H1 (cell line): Measurements from ENCODE around the gene ASTN2. TPM values are rescaled to one million over a fixed set of nuclear protein-coding genes. Genes with fewer than 3 reads are reported as not detected.

Experiments used
- CTCF ChIA-PET: fragments of 300-600 bp; sonication (Branson Sonifier 250); formaldehyde crosslinking; loops from one replicate; lab custom pipeline; 2021; ENCODE audit not compliant: partially characterized antibody; lab: Charles Lee
- POLR2A ChIA-PET: fragments of 300-600 bp; sonication (Branson Sonifier 250); formaldehyde crosslinking; loops from one replicate; lab custom pipeline; 2021; ENCODE audit warnings: inconsistent platforms; ENCODE audit not compliant: partially characterized antibody; lab: Charles Lee
- DNase-seq, 2 experiments: peaks; one replicate each; pipeline versions ENCODE4 v3.0.0 to v3.0.0-alpha.2; 2010 to 2022; ENCODE audit warnings: low spot score in 2 of 2, low read depth in 1 of 2, mixed read lengths in 1 of 2
- FAIRE-seq: peaks from 2 replicates; lab custom pipeline; 2011; peaks lifted over from hg19 to GRCh38; lab: Jason Lieb, UNC
- H2AFZ ChIP-seq: 2 replicates; pipeline ENCODE4 v1.8.1; 2012; ENCODE audit warnings: low read length, inconsistent platforms
- H2AK5ac ChIP-seq: 2 replicates; pipeline ENCODE4 v1.6.1; 2013; ENCODE audit warnings: low read depth, low read length
- H2BK120ac ChIP-seq: replicated peaks from 2 replicates; pipeline ENCODE3; 2013; ENCODE audit warnings: low read depth, low read length, inconsistent platforms
- H2BK12ac ChIP-seq: 2 replicates; pipeline ENCODE4 v1.6.1; 2013; ENCODE audit warnings: low read depth, low read length
- H2BK15ac ChIP-seq: 2 replicates; pipeline ENCODE4 v1.6.1; 2013; ENCODE audit warnings: low read length
- H2BK20ac ChIP-seq: 2 replicates; pipeline ENCODE4 v1.6.1; 2013; ENCODE audit warnings: low read length
- H2BK5ac ChIP-seq: 2 replicates; pipeline ENCODE4 v1.6.1; 2013; ENCODE audit warnings: low read depth, low read length
- H3K14ac ChIP-seq: 2 replicates; pipeline ENCODE4 v1.6.1; 2013; ENCODE audit warnings: inconsistent platforms; ENCODE audit not compliant: insufficient read length
- H3K18ac ChIP-seq: 2 replicates; pipeline ENCODE4 v1.6.1; 2013; ENCODE audit warnings: low read length; ENCODE audit errors: extremely low read depth
- H3K23ac ChIP-seq: 2 replicates; pipeline ENCODE4 v1.6.1; 2013; ENCODE audit warnings: inconsistent platforms; ENCODE audit not compliant: insufficient read length
- H3K23me2 ChIP-seq: 2 replicates; pipeline ENCODE4 v1.6.1; 2013; ENCODE audit warnings: low read depth, low read length
- H3K27ac ChIP-seq: 2 replicates; pipeline ENCODE4 v1.6.1; 2011; ENCODE audit warnings: low read depth, low read length, inconsistent platforms
- H3K27me3 ChIP-seq, 4 experiments: replicated peaks in 1 of 4; 1 replicate in 1 of 4; 2 replicates in 3 of 4; pipeline versions ENCODE4 v1.6.1 to v1.8.1; 2011 to 2013; ENCODE audit warnings: low read length in 3 of 4, mild to moderate bottlenecking in 3 of 4, inconsistent platforms in 2 of 4, mixed read lengths in 2 of 4, moderate library complexity in 1 of 4; ENCODE audit not compliant: control insufficient read depth in 3 of 4, insufficient read depth in 3 of 4; ENCODE audit errors: extremely low read depth in 1 of 4
- H3K36me3 ChIP-seq, 4 experiments: 2 replicates each; pipeline versions ENCODE4 v1.6.1 to v1.8.1; 2011 to 2013; ENCODE audit warnings: mild to moderate bottlenecking in 4 of 4, low read length in 3 of 4, moderate library complexity in 2 of 4, control low read depth in 1 of 4, inconsistent platforms in 1 of 4; ENCODE audit not compliant: insufficient read depth in 4 of 4, control insufficient read depth in 2 of 4
- H3K4ac ChIP-seq: replicated peaks from 2 replicates; pipeline ENCODE3; 2013; ENCODE audit warnings: low read length, low read depth, mixed read lengths, inconsistent platforms; ENCODE audit not compliant: insufficient read length
- H3K4me1 ChIP-seq, 4 experiments: replicated peaks in 1 of 4; 1 replicate in 1 of 4; 2 replicates in 3 of 4; pipeline versions ENCODE4 v1.6.1 to v1.8.1; 2011 to 2013; ENCODE audit warnings: low read length in 3 of 4, inconsistent platforms in 2 of 4, mixed read lengths in 1 of 4; ENCODE audit not compliant: insufficient read depth in 4 of 4, control insufficient read depth in 3 of 4
- H3K4me2 ChIP-seq, 2 experiments: 2 replicates each; pipeline versions ENCODE4 v1.6.1 to v1.8.1; 2011 to 2013; ENCODE audit warnings: low read depth in 2 of 2, low read length in 2 of 2, control low read depth in 1 of 2, inconsistent platforms in 1 of 2, mild to moderate bottlenecking in 1 of 2; ENCODE audit not compliant: insufficient read depth in 1 of 2
- H3K4me3 ChIP-seq, 4 experiments: fragments of 200-600, 300-600 bp in 1 of 4; sonication (generic), shearing (Covaris generic), sonication (Bioruptor Twin) in 1 of 4; 2 replicates each; pipeline versions ENCODE4 v1.5.1 to v1.8.1; 2011 to 2016; ENCODE audit warnings: low read length in 4 of 4, low read depth in 3 of 4, control low read depth in 2 of 4, inconsistent platforms in 2 of 4, mild to moderate bottlenecking in 2 of 4, mixed read lengths in 1 of 4, moderate library complexity in 1 of 4; ENCODE audit not compliant: insufficient read depth in 2 of 4; ENCODE audit errors: extremely low read depth in 1 of 4
- H3K56ac ChIP-seq: replicated peaks from 2 replicates; pipeline ENCODE3; 2013; ENCODE audit warnings: low read depth, mild to moderate bottlenecking, mixed read lengths, low read length, inconsistent platforms; ENCODE audit not compliant: insufficient read length
- H3K79me1 ChIP-seq: 2 replicates; pipeline ENCODE4 v1.6.1; 2013; ENCODE audit warnings: low read depth, low read length, control low read depth
- H3K79me2 ChIP-seq, 2 experiments: 2 replicates each; pipeline versions ENCODE4 v1.6.1 to v1.8.1; 2012 to 2013; ENCODE audit warnings: low read length in 2 of 2, mild to moderate bottlenecking in 2 of 2, inconsistent platforms in 1 of 2; ENCODE audit not compliant: insufficient read depth in 2 of 2, control insufficient read depth in 1 of 2
- H3K9ac ChIP-seq, 4 experiments: replicated peaks in 1 of 4; 1 replicate in 1 of 4; 2 replicates in 3 of 4; pipeline versions ENCODE4 v1.6.1 to v1.8.1; 2011 to 2013; ENCODE audit warnings: low read depth in 3 of 4, low read length in 3 of 4, control low read depth in 2 of 4, mild to moderate bottlenecking in 2 of 4, moderate library complexity in 2 of 4, inconsistent platforms in 1 of 4; ENCODE audit errors: extremely low read depth in 1 of 4
- H3K9me3 ChIP-seq, 2 experiments: 2 replicates each; pipeline versions ENCODE4 v1.6.1 to v1.8.1; 2012 to 2013; ENCODE audit warnings: mild to moderate bottlenecking in 2 of 2, moderate library complexity in 2 of 2, control low read depth in 1 of 2, inconsistent platforms in 1 of 2, low read depth in 1 of 2, low read length in 1 of 2, mixed read lengths in 1 of 2; ENCODE audit not compliant: insufficient read depth in 2 of 2
- H4K20me1 ChIP-seq, 2 experiments: replicated peaks in 1 of 2; 2 replicates each; pipeline versions ENCODE3 to v1.8.1; 2011 to 2013; ENCODE audit warnings: inconsistent platforms in 2 of 2, low read length in 2 of 2, mild to moderate bottlenecking in 1 of 2; ENCODE audit not compliant: insufficient read depth in 2 of 2, control insufficient read depth in 1 of 2
- H4K5ac ChIP-seq: 2 replicates; pipeline ENCODE4 v1.6.1; 2013; ENCODE audit warnings: low read length, low read depth, mixed read lengths, inconsistent platforms; ENCODE audit not compliant: insufficient read length
- H4K8ac ChIP-seq: 2 replicates; pipeline ENCODE4 v1.8.0; 2013; ENCODE audit warnings: mild to moderate bottlenecking, moderate library complexity, low read length, inconsistent platforms; ENCODE audit not compliant: insufficient read depth; ENCODE audit errors: extremely low read depth
- H4K91ac ChIP-seq: replicated peaks from 2 replicates; pipeline ENCODE3; 2013; ENCODE audit warnings: low read length, mixed read lengths, inconsistent platforms; ENCODE audit not compliant: insufficient read length
- BCL11A ChIP-seq, 2 experiments: IDR thresholded peaks; one replicate each; pipeline ENCODE4 v1.6.1; 2011; ENCODE audit warnings: low read depth in 2 of 2, low read length in 2 of 2, mild to moderate bottlenecking in 2 of 2
- CEBPB ChIP-seq: IDR thresholded peaks from 2 replicates; pipeline ENCODE4 v1.6.1; 2012; ENCODE audit warnings: low read depth, low read length
- TAF1 ChIP-seq: IDR thresholded peaks from 2 replicates; pipeline ENCODE4 v1.6.1; 2011; ENCODE audit warnings: mild to moderate bottlenecking, low read depth, low read length
- TEAD4 ChIP-seq: IDR thresholded peaks from 2 replicates; pipeline ENCODE4 v1.6.1; 2012; ENCODE audit warnings: low read depth, low read length, inconsistent platforms, mixed read lengths
- WGBS, 2 experiments: shearing (Covaris generic) in 1 of 2; methylation state at CpG; one replicate each; pipeline versions ENCODE4 v1.1.6 to v1.1.7; 2013 to 2015; ENCODE audit warnings: low lambda C conversion rate in 2 of 2, mixed read lengths in 2 of 2, inconsistent platforms in 1 of 2, low coverage in 1 of 2, missing lambda C conversion rate in 1 of 2; ENCODE audit not compliant: insufficient replicate concordance in 2 of 2, insufficient coverage in 1 of 2, insufficient read length in 1 of 2; ENCODE audit errors: extremely low coverage in 1 of 2, missing lambda C conversion rate in 1 of 2; 5-methylcytosine and 5-hydroxymethylcytosine counted together
- polyA plus RNA-seq, 7 experiments: library from polyadenylated mRNA; depleted of rRNA in 3 of 7; stranded (reverse) in 5 of 7; unstranded in 2 of 7; fragments of >200 nt in 5 of 7; fragments of 200-250 nt in 2 of 7; gene quantifications; 1 replicate in 5 of 7; 2 replicates in 1 of 7; 4 replicates in 1 of 7; pipeline versions ENCODE4 v1.2.1 to v1.2.3, GENCODE V29; 2011 to 2013; ENCODE audit warnings: missing spikeins in 2 of 7, mixed read lengths in 2 of 7
- total RNA-seq: library from RNA; stranded (reverse); fragmentation: NEBNext Ultra II Directional; extraction: Animal tissue kit (Norgen Biotek cat#: 25700); gene quantifications from 2 replicates; pipeline ENCODE4 v1.2.1, GENCODE V29; 2021
- TF ChIP-seq, protein P1 (sequence below): IDR thresholded peaks from 2 replicates; pipeline ENCODE4 v1.6.1; 2011; ENCODE audit warnings: low read length, improper control_type of control experiment

ASTN2 gene
- total and polyA plus RNA-seq, 2 of the 8 experiments (the other 6 are each of a cell fraction or from before 2014, with no cell fraction given): 8.2 to 13.7 TPM

DNA sequence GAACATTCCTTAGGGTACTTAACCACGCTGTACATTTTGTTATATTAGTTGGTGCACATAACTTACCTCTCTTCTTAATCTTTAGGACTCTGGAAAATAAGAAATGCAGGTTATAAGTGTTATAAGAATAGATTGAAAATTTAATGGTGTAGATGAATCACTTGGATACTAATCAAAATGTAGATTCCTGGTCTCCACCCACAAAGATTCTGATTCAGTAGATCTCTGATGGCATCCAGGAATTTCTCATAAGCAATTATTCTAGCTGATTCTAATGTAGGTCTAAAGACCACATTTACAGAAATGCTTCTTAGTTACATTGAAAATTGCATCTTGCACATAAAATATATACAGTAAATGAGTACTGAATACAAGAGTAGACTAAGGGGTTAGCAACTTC, 38.9 kb upstream of the ASTN2 start:
- no peak overlapping the region for H2AK5ac ChIP-seq
- H3K9ac ChIP-seq: no peak overlapping the region
- no peak overlapping the region for H4K5ac ChIP-seq
- no peaks in the 10 kb centered on the region for H3K79me1 ChIP-seq
- no peaks in the 10 kb centered on the region for H3K27me3 ChIP-seq
- H3K36me3 ChIP-seq: no peaks in the 10 kb centered on the region
- H3K4ac ChIP-seq: no peak overlapping the region
- H3K23ac ChIP-seq: no peak overlapping the region
- DNase-seq (no peak), FAIRE-seq (no peak)
- H2BK120ac ChIP-seq: no peak overlapping the region
- no peaks in the 10 kb centered on the region for H3K9me3 ChIP-seq
- no peak overlapping the region for H4K91ac ChIP-seq
- H3K18ac ChIP-seq: no peak overlapping the region
- POLR2A ChIA-PET: no interaction called here
- H3K4me1 ChIP-seq: no peaks in the 10 kb centered on the region
- no peak overlapping the region for H3K4me2 ChIP-seq
- H3K14ac ChIP-seq: no peak overlapping the region
- H3K4me3 ChIP-seq: no peak overlapping the region
- H4K20me1 ChIP-seq: no peaks in the 10 kb centered on the region
- H3K79me2 ChIP-seq: no peaks in the 10 kb centered on the region
- no peak overlapping the region for H2BK15ac ChIP-seq
- no peak overlapping the region for H3K56ac ChIP-seq
- no peak overlapping the region for H2BK20ac ChIP-seq
- H2AFZ ChIP-seq: no peak overlapping the region
- no peak overlapping the region for H2BK5ac ChIP-seq
- H3K27ac ChIP-seq: no peak overlapping the region
- WGBS, 2 experiments: 95% methylated on average over 1 of the region's 1 CpG; no CpG with 5 or more reads in 1 of the 2 experiments
- CTCF ChIA-PET: interaction anchor here (0.9 to 1.0 kb wide), 2 partner anchors 42 to 716 kb away, joined by 3 read pairs; no protein-coding TSS in a partner anchor
- TF ChIP-seq, protein P1, sequence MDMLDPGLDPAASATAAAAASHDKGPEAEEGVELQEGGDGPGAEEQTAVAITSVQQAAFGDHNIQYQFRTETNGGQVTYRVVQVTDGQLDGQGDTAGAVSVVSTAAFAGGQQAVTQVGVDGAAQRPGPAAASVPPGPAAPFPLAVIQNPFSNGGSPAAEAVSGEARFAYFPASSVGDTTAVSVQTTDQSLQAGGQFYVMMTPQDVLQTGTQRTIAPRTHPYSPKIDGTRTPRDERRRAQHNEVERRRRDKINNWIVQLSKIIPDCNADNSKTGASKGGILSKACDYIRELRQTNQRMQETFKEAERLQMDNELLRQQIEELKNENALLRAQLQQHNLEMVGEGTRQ: no peak
- no peak for TF ChIP-seq TEAD4
- no peak for TF ChIP-seq CEBPB
- no peak for TF ChIP-seq TAF1
- no peak for TF ChIP-seq BCL11A (IDR thresholded peaks at IDR 0.05; ENCODE audit: low read depth in 2 of 2, low read length in 2 of 2)
- H2BK12ac ChIP-seq: no peak overlapping the region
- H3K23me2 ChIP-seq: no peaks in the 10 kb centered on the region
- H4K8ac ChIP-seq: no peak overlapping the region
